Posterior vena cava (tissue), 2 donors: ENCODE results near the gene NKX6-2. TPM values are rescaled to one million over a fixed set of nuclear protein-coding genes. Genes with fewer than 3 reads are reported as not detected.
"Not testable (repeated sequence)": the region's sequence is repeated elsewhere in the genome, so short reads cannot be mapped to it uniquely, and the experiment has no call there.

Experiments used
- DNase-seq: peaks from one replicate; pipeline ENCODE4 v3.0.0-alpha.2; 2020; ENCODE audit warnings: low spot score
- intact Hi-C, 2 donors: fragments of 100-400 bp; cut with DNase I; formaldehyde crosslinking; loops; one replicate each; pipeline versions ENCODE4 v1.14.1 to v1.14.2; 2022 to 2023
- total RNA-seq, 2 donors: library from RNA; stranded (reverse); fragmentation: NEBNext Ultra II Directional; extraction: Animal tissue kit (Norgen Biotek cat#: 25700); gene quantifications; one replicate each; pipeline ENCODE4 v1.2.1, GENCODE V29; 2021
- donor health status: DM: yes; HTN: yes; CAD: no.
- donor health status: DM: yes; HTN: yes; CAD: no.

Gene NKX6-2
- total RNA-seq, 2 donors from 2014 or later, result not detected

DNA sequence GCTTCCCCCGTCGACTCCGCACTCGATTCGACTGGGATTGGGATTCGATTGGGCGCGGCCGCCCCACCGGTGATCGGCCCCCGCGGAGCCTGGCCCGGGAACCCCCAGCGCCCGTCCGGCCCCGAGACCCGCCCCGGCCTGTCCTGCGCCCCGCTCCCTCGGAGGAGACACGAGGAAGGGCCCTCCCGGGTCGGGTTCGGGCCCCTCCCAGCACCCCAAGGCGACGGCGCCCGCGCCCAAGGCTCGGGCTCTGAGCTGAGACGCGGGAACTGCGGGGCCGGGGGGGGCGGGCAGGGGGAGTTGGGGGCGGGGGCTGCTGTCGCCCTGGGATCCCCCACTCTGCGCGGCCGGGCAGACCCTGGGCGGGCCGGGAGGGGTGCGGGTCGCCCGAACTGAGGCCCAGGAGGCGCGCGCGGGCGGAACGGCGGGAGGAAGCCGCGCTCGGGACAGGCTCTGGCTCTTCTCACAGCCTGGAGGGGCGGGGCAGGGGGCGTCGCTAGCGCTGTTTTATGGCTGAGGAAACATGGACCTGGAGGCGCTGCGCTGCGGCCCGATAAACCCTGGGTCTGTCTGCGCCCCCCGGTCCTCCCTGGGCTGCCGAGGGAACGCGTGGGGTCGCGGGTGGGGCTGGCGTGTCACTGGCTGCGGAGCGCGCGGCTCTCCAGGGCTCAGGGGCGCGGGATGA is 1.7 kb upstream of the NKX6-2 start:
- intact Hi-C loops, result no loop called here
- no peak for DNase-seq

DNA sequence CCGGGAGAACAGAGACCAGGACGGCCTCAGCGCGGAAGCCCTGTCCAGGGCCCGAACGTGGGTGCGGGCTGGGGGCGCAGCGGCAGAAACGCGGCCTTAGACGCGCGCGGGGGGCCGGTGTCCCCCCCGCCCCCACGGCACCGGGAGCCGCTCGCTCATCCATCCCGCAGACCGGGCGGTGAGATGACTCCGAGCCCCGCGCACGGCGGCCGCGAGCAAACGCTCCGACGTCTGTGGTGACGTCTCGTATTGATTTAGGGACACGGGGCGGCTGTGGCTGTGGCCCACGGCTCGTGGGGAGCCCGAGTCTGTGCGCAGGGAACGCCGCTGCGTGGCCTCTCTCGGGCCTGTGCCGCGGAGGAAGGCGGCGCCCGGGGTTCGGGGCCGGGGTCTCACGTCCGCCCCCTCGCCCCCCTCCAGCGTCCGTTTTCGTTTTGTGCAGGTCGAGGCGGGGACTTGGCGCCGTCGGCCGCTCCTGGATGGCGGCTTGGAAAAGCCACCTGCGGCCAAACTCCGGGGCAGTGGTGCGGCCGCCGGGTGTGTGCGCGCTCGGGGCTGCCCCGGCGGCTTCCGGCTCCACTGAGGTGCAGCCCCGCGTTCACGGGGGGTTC is 1.0 kb upstream of the NKX6-2 start:
- no peak for DNase-seq
- intact Hi-C loops, result no loop called here

- intact Hi-C loops, result no loop called here
Observed at GRCh38 chr10:132786476-132786883, 533 bp upstream of the NKX6-2 start.

DNA sequence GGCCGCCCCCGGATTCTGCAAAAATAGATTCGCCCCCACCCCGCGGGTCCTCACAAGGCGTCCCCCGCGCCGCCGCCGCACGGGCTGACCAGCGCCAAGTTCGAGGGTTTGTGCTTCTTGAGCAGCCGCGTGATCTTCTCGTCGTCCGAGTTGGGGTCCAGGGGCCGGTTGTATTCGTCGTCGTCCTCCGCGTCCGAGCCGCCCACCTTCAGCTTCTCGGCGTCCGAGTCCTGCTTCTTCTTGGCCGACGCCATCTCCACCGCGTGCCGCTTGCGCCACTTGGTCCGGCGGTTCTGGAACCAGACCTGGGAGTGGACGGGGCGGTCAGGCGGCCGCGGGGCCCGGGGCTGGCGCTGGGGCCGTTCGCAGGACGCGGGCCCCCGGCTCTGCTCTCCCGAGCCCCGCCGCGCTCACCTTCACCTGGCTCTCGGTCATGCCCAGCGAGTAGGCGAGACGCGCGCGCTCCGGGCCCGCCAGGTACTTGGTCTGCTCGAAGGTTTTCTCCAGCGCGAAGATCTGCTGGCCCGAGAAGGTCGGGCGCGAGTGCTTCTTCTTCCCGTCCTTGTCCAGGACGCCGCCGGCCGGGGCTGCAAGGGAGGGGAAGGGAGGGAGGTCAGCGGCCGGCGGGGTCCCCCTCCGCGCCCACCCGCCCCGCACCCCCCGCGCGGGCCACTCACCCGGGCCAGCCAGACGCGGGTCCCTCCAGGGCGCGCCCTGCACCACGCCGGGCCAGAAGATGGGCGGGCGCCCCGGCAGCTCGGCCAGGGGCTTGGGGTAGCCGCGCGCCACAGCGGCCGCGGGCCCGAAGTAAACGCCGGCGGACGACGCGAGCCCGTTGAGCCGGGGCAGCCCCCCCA is 853 bp downstream of the NKX6-2 start:
- no peak for DNase-seq
- intact Hi-C loops, result no loop called here

More at GRCh38 chr10:132786476-132786883, 533 bp upstream of the NKX6-2 start:
- DNase-seq, result no peak

DNA sequence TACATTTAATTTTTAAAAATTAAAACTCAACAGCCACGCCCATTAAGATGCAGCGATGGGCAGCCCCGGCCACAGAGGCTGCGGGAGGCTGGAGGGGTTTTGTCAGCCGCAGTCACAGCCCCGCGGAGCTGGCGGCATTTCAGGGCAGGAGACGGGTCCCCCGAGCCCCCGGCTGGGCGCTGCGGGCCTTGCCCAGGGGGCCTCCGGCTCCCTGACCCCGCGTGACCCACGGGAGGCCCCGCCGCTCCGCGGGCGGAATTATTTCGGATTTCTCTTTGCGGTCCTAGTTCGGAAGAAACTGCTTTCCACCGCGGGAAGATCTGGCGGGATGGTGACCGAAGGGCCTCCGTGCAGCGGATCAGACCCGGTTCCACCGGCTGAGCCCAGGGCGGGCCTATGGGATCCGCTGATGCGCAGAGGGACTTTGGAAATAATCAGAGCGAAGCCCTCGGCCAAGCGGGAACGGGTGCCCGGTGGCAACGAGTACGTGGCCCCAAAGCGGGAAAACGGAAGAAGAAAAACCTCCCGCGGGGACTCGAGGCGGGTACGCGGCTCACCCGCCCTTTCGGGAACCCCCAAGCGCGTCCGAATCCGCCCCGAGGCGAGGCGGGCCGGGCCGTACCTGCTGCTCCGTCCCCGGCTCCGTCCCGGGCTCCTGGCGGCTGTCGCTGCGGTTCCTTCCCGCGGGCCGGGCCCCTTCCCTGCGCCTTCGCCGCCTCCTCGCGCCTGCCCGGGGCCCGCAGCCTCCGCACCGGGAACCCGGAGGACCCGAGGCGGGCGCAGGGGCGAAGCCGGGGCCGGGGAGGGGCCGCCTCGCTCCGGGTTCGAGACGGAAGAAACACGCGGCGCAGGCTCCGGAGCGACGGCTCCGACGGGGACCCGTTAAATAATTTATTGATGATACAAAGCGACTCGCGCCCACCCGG is 1.7 kb downstream of the NKX6-2 start:
- intact Hi-C loops, result no loop called here
- DNase-seq, result no peak

GRCh38 chr10:132783165-132783939 is 2.6 kb downstream of the NKX6-2 start:
- intact Hi-C loops, result no loop called here
- no peak for DNase-seq

- intact Hi-C loops, result no loop called here
- DNase-seq, result no peak
Observed at GRCh38 chr10:132781556-132781955, 4.4 kb downstream of the NKX6-2 start.

- intact Hi-C loops, result no loop called here
- no peak for DNase-seq
Observed at GRCh38 chr10:132780356-132780755, 5.6 kb downstream of the NKX6-2 start.

DNA sequence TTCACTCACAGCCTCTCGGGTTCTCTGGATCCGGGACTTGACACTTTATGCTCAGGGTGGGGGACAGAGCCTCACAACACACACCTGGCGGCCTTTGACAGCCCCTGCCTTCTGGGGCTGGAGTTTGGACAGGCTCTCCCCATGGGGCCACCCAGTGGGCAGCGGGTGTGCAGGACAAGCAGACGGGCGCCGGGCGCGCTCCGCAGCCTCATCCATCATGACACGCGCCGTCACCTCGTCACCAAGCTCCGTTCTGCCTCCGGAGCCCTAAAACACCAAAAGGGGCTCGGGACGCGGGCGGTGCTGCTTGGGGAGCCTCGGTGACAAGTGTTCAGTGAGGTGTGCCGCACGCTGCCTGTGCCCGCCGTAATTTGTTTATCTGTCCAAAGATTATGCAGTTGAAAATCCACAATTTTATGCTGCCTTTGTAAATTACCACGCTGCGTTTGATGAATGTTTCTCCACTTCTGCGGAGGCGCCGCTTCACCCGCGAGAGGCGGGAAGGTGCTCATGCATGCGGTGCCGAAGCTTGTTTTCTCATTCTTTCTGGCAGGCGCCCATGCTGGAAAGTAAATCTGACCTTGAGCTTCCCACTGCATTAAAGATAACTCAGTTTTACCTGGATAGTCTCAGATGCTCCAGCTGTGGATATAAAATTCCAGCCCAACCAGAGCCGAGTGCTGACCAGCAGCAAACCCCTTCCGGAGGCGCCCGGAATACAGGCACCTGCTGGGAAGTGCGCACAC is 6.2 kb downstream of the NKX6-2 start:
- intact Hi-C loops, result no loop called here
- DNase-seq, result no peak

- no peak for DNase-seq
- intact Hi-C loops, result no loop called here
Observed at GRCh38 chr10:132777441-132777840, 8.5 kb downstream of the NKX6-2 start.

GRCh38 chr10:132776821-132777220 is 9.1 kb downstream of the NKX6-2 start:
- intact Hi-C loops, result no loop called here
- DNase-seq, result no peak

GRCh38 chr10:132776186-132776585 is 9.8 kb downstream of the NKX6-2 start:
- DNase-seq, result no peak
- intact Hi-C loops, result no loop called here

- DNase-seq, result no peak
- intact Hi-C loops, result no loop called here
Observed at GRCh38 chr10:132774902-132775863, 10.8 kb downstream of the NKX6-2 start.

- intact Hi-C loops, result no loop called here
- DNase-seq, result no peak
Observed at GRCh38 chr10:132774181-132774901, 11.6 kb downstream of the NKX6-2 start.

GRCh38 chr10:132772816-132773215 is 13.1 kb downstream of the NKX6-2 start:
- DNase-seq, intact Hi-C loops: not testable (repeated sequence)
